Measurements from ENCODE around the gene EMP3. TPM values are rescaled to one million over a fixed set of nuclear protein-coding genes. Genes with fewer than 3 reads are reported as not detected.
A peak's percentile ranks its signal among the peaks of the same experiment; 100 is the strongest.

The EMP3 gene
- total and polyA plus RNA-seq, 2 of the 13 experiments (the other 11 are each of a cell fraction or from before 2014, with no cell fraction given), result 2.2 to 7.8 TPM

DNA sequence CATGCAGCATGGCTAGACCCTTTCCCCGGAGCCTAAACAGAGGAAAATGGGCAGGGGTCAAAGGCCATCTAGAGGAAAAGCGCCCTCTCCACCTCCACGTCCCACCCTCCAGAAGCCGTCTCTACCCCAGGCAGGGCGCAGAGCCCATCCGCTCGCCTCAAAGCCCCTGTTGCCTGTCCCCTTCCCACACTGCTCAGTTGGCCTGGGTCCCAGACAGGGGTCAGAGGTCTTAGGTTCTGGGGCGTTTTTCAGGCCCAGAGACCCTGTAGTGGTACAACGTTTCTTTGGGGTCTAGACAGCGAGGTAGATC is 38.1 kb downstream of the EMP3 start (continued):
- TF ChIP-seq, protein P1, sequence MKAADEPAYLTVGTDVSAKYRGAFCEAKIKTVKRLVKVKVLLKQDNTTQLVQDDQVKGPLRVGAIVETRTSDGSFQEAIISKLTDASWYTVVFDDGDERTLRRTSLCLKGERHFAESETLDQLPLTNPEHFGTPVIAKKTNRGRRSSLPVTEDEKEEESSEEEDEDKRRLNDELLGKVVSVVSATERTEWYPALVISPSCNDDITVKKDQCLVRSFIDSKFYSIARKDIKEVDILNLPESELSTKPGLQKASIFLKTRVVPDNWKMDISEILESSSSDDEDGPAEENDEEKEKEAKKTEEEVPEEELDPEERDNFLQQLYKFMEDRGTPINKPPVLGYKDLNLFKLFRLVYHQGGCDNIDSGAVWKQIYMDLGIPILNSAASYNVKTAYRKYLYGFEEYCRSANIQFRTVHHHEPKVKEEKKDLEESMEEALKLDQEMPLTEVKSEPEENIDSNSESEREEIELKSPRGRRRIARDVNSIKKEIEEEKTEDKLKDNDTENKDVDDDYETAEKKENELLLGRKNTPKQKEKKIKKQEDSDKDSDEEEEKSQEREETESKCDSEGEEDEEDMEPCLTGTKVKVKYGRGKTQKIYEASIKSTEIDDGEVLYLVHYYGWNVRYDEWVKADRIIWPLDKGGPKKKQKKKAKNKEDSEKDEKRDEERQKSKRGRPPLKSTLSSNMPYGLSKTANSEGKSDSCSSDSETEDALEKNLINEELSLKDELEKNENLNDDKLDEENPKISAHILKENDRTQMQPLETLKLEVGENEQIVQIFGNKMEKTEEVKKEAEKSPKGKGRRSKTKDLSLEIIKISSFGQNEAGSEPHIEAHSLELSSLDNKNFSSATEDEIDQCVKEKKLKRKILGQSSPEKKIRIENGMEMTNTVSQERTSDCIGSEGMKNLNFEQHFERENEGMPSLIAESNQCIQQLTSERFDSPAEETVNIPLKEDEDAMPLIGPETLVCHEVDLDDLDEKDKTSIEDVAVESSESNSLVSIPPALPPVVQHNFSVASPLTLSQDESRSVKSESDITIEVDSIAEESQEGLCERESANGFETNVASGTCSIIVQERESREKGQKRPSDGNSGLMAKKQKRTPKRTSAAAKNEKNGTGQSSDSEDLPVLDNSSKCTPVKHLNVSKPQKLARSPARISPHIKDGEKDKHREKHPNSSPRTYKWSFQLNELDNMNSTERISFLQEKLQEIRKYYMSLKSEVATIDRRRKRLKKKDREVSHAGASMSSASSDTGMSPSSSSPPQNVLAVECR (CRISPR knock-in tag; IDR thresholded peaks at IDR 0.05; ENCODE audit: borderline replicate concordance), result peak; percentile 51; the same call in 1 of the 2 replicates
- TF ChIP-seq SNAPC5 (CRISPR knock-in tag; IDR thresholded peaks at IDR 0.05; ENCODE audit: borderline replicate concordance) (no peak), ARHGAP35 (CRISPR knock-in tag; IDR thresholded peaks at IDR 0.05; ENCODE audit: borderline replicate concordance) (no peak), FOXJ3 (CRISPR knock-in tag; IDR thresholded peaks at IDR 0.05; ENCODE audit: borderline replicate concordance) (0 out of 2 replicates have a peak, but pooled peaks have one; percentile 15), ZFX (CRISPR knock-in tag; IDR thresholded peaks at IDR 0.05; ENCODE audit: low read depth) (peak; percentile 57; the same call in 1 of the 2 replicates), NKX3-1 (CRISPR knock-in tag; IDR thresholded peaks at IDR 0.05) (0 out of 2 replicates have a peak, but pooled peaks have one; percentile 75), ZNF530 (CRISPR knock-in tag; IDR thresholded peaks at IDR 0.05; ENCODE audit: low read depth) (no peak), NR1H2 (CRISPR knock-in tag; IDR thresholded peaks at IDR 0.05; ENCODE audit: borderline replicate concordance, low read depth) (no peak), NR2C2 (CRISPR knock-in tag; IDR thresholded peaks at IDR 0.05; ENCODE audit: borderline replicate concordance) (peak; percentile 87), CHD2 (IDR thresholded peaks at IDR 0.05; ENCODE audit: low read depth, low read length) (no peak), ZNF101 (CRISPR knock-in tag; IDR thresholded peaks at IDR 0.05; ENCODE audit: borderline replicate concordance, low read depth) (no peak), TBL1XR1 (IDR thresholded peaks at IDR 0.05; ENCODE audit: borderline replicate concordance, low read length, partially characterized antibody) (no peak), MTF1 (CRISPR knock-in tag; IDR thresholded peaks at IDR 0.05) (no peak), ERF (CRISPR knock-in tag; IDR thresholded peaks at IDR 0.05) (no peak; the same call in 1 of the 2 replicates), POGK (CRISPR knock-in tag; conservative IDR thresholded peaks at IDR 0.05) (no peak)
- TF ChIP-seq, protein P2, sequence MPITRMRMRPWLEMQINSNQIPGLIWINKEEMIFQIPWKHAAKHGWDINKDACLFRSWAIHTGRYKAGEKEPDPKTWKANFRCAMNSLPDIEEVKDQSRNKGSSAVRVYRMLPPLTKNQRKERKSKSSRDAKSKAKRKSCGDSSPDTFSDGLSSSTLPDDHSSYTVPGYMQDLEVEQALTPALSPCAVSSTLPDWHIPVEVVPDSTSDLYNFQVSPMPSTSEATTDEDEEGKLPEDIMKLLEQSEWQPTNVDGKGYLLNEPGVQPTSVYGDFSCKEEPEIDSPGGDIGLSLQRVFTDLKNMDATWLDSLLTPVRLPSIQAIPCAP (CRISPR knock-in tag; IDR thresholded peaks at IDR 0.05; ENCODE audit: low read depth), result no peak
- TF ChIP-seq, protein P3, sequence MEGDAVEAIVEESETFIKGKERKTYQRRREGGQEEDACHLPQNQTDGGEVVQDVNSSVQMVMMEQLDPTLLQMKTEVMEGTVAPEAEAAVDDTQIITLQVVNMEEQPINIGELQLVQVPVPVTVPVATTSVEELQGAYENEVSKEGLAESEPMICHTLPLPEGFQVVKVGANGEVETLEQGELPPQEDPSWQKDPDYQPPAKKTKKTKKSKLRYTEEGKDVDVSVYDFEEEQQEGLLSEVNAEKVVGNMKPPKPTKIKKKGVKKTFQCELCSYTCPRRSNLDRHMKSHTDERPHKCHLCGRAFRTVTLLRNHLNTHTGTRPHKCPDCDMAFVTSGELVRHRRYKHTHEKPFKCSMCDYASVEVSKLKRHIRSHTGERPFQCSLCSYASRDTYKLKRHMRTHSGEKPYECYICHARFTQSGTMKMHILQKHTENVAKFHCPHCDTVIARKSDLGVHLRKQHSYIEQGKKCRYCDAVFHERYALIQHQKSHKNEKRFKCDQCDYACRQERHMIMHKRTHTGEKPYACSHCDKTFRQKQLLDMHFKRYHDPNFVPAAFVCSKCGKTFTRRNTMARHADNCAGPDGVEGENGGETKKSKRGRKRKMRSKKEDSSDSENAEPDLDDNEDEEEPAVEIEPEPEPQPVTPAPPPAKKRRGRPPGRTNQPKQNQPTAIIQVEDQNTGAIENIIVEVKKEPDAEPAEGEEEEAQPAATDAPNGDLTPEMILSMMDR (CRISPR knock-in tag; IDR thresholded peaks at IDR 0.05), result peak; percentile 20
- TF ChIP-seq, protein P4, sequence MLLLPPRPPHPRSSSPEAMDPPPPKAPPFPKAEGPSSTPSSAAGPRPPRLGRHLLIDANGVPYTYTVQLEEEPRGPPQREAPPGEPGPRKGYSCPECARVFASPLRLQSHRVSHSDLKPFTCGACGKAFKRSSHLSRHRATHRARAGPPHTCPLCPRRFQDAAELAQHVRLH (CRISPR knock-in tag; IDR thresholded peaks at IDR 0.05; ENCODE audit: borderline replicate concordance, low read depth), result peak; percentile 50; the same call in 1 of the 2 replicates
- TF ChIP-seq, protein P5, sequence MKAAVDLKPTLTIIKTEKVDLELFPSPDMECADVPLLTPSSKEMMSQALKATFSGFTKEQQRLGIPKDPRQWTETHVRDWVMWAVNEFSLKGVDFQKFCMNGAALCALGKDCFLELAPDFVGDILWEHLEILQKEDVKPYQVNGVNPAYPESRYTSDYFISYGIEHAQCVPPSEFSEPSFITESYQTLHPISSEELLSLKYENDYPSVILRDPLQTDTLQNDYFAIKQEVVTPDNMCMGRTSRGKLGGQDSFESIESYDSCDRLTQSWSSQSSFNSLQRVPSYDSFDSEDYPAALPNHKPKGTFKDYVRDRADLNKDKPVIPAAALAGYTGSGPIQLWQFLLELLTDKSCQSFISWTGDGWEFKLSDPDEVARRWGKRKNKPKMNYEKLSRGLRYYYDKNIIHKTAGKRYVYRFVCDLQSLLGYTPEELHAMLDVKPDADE (CRISPR knock-in tag; IDR thresholded peaks at IDR 0.05), result no peak
